A549 (cell line): ENCODE measurements around the gene TDRKH. TPM values are rescaled to one million over a fixed set of nuclear protein-coding genes. Genes with fewer than 3 reads are reported as not detected.

ENCODE experiments used
- ATAC-seq, 2 experiments: fragments of 200-7000 bp in 1 of 2; fragments of >200 bp in 1 of 2; cut with Nextera tagmentation in 1 of 2; cut with Tn5 transposase in 1 of 2; 3 replicates each; pipeline versions ENCODE4 v1.8.0 to v1.9.1; 2018 to 2020; ENCODE audit warnings: mild to moderate bottlenecking in 1 of 2, moderate library complexity in 1 of 2
- CTCF ChIA-PET: fragments of 300-600 bp; sonication (Branson Sonifier 250); formaldehyde crosslinking; extraction: SDS; loops from one replicate; lab custom pipeline; 2021; ENCODE audit warnings: antibody characterized with exemption, inconsistent platforms; lab: Yijun Ruan, JAX
- POLR2A ChIA-PET: fragments of 350-600 bp; formaldehyde crosslinking; extraction: SDS; loops from one replicate; lab custom pipeline; 2021; ENCODE audit warnings: antibody characterized with exemption, inconsistent platforms; lab: Yijun Ruan, JAX
- DNase-seq, 2 experiments: peaks; one replicate each; pipeline versions ENCODE4 v3.0.0 to v3.0.0-alpha.2; 2011 to 2016; ENCODE audit warnings: low read depth in 1 of 2, low spot score in 1 of 2
- FAIRE-seq: peaks from 2 replicates; lab custom pipeline; 2011; peaks lifted over from hg19 to GRCh38; lab: Jason Lieb, UNC
- H3K27ac ChIP-seq, 2 experiments: fragments of >200 bp; sonication (Bioruptor Twin); formaldehyde crosslinking; 3 replicates each; pipeline ENCODE4 v1.5.1; 2016 to 2017
- H3K4me1 ChIP-seq: fragments of >200 bp; sonication (Bioruptor Twin); formaldehyde crosslinking; 3 replicates; pipeline ENCODE4 v1.6.1; 2016
- H3K4me2 ChIP-seq: fragments of >200 bp; sonication (Bioruptor Twin); formaldehyde crosslinking; 3 replicates; pipeline ENCODE4 v1.6.1; 2016
- H3K4me3 ChIP-seq: fragments of >200 bp; sonication (Bioruptor Twin); formaldehyde crosslinking; 3 replicates; pipeline ENCODE4 v1.5.1; 2016
- H3K9me3 ChIP-seq: fragments of >200 bp; sonication (Bioruptor Twin); formaldehyde crosslinking; 3 replicates; pipeline ENCODE4 v1.6.1; 2016
- BHLHE40 ChIP-seq: IDR thresholded peaks from 2 replicates; pipeline ENCODE4 v1.6.1; 2012; ENCODE audit warnings: low read depth, low read length, inconsistent platforms
- CBX2 ChIP-seq: fragments of 200-600 bp; sonication (generic); IDR thresholded peaks from 2 replicates; pipeline ENCODE4 v1.6.1; 2016; ENCODE audit warnings: low read depth, mild to moderate bottlenecking, borderline replicate concordance
- CHD2 ChIP-seq: fragments of 150-350 bp; IDR thresholded peaks from 2 replicates; pipeline ENCODE4 v1.6.1; 2014; ENCODE audit warnings: low read length; ENCODE audit not compliant: partially characterized antibody
- FOXS1 ChIP-seq: fragments of 250-450 bp; sonication (Bioruptor Pico); IDR thresholded peaks from 2 replicates; pipeline ENCODE4 v1.5.0; 2020; ENCODE audit warnings: mild to moderate bottlenecking, moderate library complexity
- HEYL ChIP-seq: fragments of 250-450 bp; sonication (Bioruptor Pico); IDR thresholded peaks from 2 replicates; pipeline ENCODE4 v1.8.0; 2021; ENCODE audit warnings: mild to moderate bottlenecking, moderate library complexity
- HOXB13 ChIP-seq: fragments of 250-450 bp; sonication (Bioruptor Pico); IDR thresholded peaks from 2 replicates; pipeline ENCODE4 v1.5.0; 2020; ENCODE audit warnings: low read depth, mild to moderate bottlenecking, moderate library complexity
- HOXB5 ChIP-seq: fragments of 250-450 bp; sonication (Bioruptor Pico); IDR thresholded peaks from 2 replicates; pipeline ENCODE4 v1.5.0; 2020; ENCODE audit warnings: mild to moderate bottlenecking, moderate library complexity
- JUN ChIP-seq, 2 experiments: fragments of >200 bp; sonication (Bioruptor Twin); formaldehyde crosslinking; IDR thresholded peaks; 2 replicates in 1 of 2; 3 replicates in 1 of 2; pipeline ENCODE4 v1.6.1; 2016 to 2017
- KDM5A ChIP-seq: fragments of 200-600 bp; sonication (generic); IDR thresholded peaks from 2 replicates; pipeline ENCODE4 v1.6.1; 2016; ENCODE audit warnings: antibody characterized with exemption, mild to moderate bottlenecking
- NPAS2 ChIP-seq: fragments of 250-450 bp; sonication (Bioruptor Pico); IDR thresholded peaks from 2 replicates; pipeline ENCODE4 v1.8.0; 2022; ENCODE audit warnings: mild to moderate bottlenecking, moderate library complexity, borderline replicate concordance
- PHF8 ChIP-seq: fragments of 200-600 bp; sonication (generic); IDR thresholded peaks from 2 replicates; pipeline ENCODE4 v1.6.1; 2016; ENCODE audit warnings: low read depth, mild to moderate bottlenecking, antibody characterized with exemption, moderate library complexity, borderline replicate concordance
- POLR2A ChIP-seq: IDR thresholded peaks from 2 replicates; pipeline ENCODE4 v1.6.1; 2012; ENCODE audit warnings: mild to moderate bottlenecking, low read length
- RAD21 ChIP-seq, 2 experiments: fragments of >200 bp in 1 of 2; sonication (Bioruptor Twin) in 1 of 2; formaldehyde crosslinking in 1 of 2; IDR thresholded peaks in 1 of 2; conservative IDR thresholded peaks in 1 of 2; 2 replicates in 1 of 2; 3 replicates in 1 of 2; pipeline ENCODE4 v1.6.1; 2012 to 2018; ENCODE audit warnings: inconsistent platforms in 1 of 2
- RARB ChIP-seq: fragments of 250-450 bp; sonication (Bioruptor Pico); IDR thresholded peaks from 2 replicates; pipeline ENCODE4 v1.8.0; 2021; ENCODE audit warnings: mild to moderate bottlenecking, moderate library complexity
- SMC3 ChIP-seq: fragments of >200 bp; sonication (Bioruptor Twin); formaldehyde crosslinking; IDR thresholded peaks from 3 replicates; pipeline ENCODE4 v1.6.1; 2018; ENCODE audit warnings: inconsistent platforms
- SREBF2 ChIP-seq: fragments of 450-650 bp; IDR thresholded peaks from 2 replicates; pipeline ENCODE4 v1.6.1; 2014; ENCODE audit warnings: mild to moderate bottlenecking, moderate library complexity
- TFCP2L1 ChIP-seq: fragments of 250-450 bp; sonication (Bioruptor Pico); IDR thresholded peaks from 2 replicates; pipeline ENCODE4 v1.5.0; 2021; ENCODE audit warnings: mild to moderate bottlenecking
- TP53 ChIP-seq: fragments of 250-450 bp; sonication (Bioruptor Pico); IDR thresholded peaks from 2 replicates; pipeline ENCODE4 v1.5.0; 2021; ENCODE audit warnings: mild to moderate bottlenecking, moderate library complexity
- ZFP36 ChIP-seq: fragments of 450-650 bp; IDR thresholded peaks from 2 replicates; pipeline ENCODE4 v1.6.1; 2014; ENCODE audit warnings: borderline replicate concordance; ENCODE audit not compliant: partially characterized antibody
- ZSCAN20 ChIP-seq: fragments of 250-450 bp; sonication (Bioruptor Pico); IDR thresholded peaks from 2 replicates; pipeline ENCODE4 v1.8.0; 2022; ENCODE audit warnings: mild to moderate bottlenecking, moderate library complexity
- WGBS: methylation state at CpG from one replicate; pipeline ENCODE4 v1.1.6; 2017; ENCODE audit errors: missing lambda C conversion rate; 5-methylcytosine and 5-hydroxymethylcytosine counted together
- polyA minus RNA-seq: library from RNA; depleted of rRNA, polyadenylated mRNA; stranded (reverse); fragments of >200 nt; gene quantifications from 2 replicates; pipeline ENCODE4 v1.2.3, GENCODE V29; 2011; rRNA and poly(A)+ RNA removed
- polyA plus RNA-seq, 4 experiments: library from polyadenylated mRNA; depleted of rRNA in 3 of 4; stranded (reverse); fragments of >200 nt; fragmentation: RNase III in 1 of 4; extraction: RNeasy Plus Mini Kit Qiagen cat#74134 plus additional on column Dnase treatment in 1 of 4; gene quantifications; 2 replicates in 3 of 4; 3 replicates in 1 of 4; pipeline ENCODE4 v1.2.3, GENCODE V29; 2011 to 2017
- TF ChIP-seq, protein P1 (sequence below): IDR thresholded peaks from 2 replicates; pipeline ENCODE4 v1.6.1; 2012
- TF ChIP-seq, protein P2 (sequence below): fragments of 250-450 bp; sonication (Bioruptor Pico); IDR thresholded peaks from 2 replicates; pipeline ENCODE4 v1.5.0; 2020; ENCODE audit warnings: low read depth, mild to moderate bottlenecking, moderate library complexity
- TF ChIP-seq, protein P3 (sequence below): IDR thresholded peaks from 2 replicates; pipeline ENCODE4 v1.6.1; 2012
- TF ChIP-seq, protein P4 (sequence below): IDR thresholded peaks from 2 replicates; pipeline ENCODE4 v1.6.1; 2012; ENCODE audit warnings: low read depth, borderline replicate concordance
- TF ChIP-seq, protein P5 (sequence below): fragments of >200 bp; sonication (Bioruptor Twin); formaldehyde crosslinking; IDR thresholded peaks from 3 replicates; pipeline ENCODE4 v1.5.1; 2016
- TF ChIP-seq, protein P6 (sequence below): fragments of >200 bp; sonication (Bioruptor Twin); formaldehyde crosslinking; IDR thresholded peaks from 2 replicates; pipeline ENCODE4 v1.6.1; 2016

TDRKH gene, protein sequence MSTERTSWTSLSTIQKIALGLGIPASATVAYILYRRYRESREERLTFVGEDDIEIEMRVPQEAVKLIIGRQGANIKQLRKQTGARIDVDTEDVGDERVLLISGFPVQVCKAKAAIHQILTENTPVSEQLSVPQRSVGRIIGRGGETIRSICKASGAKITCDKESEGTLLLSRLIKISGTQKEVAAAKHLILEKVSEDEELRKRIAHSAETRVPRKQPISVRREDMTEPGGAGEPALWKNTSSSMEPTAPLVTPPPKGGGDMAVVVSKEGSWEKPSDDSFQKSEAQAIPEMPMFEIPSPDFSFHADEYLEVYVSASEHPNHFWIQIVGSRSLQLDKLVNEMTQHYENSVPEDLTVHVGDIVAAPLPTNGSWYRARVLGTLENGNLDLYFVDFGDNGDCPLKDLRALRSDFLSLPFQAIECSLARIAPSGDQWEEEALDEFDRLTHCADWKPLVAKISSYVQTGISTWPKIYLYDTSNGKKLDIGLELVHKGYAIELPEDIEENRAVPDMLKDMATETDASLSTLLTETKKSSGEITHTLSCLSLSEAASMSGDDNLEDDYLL
- polyA plus RNA-seq (2011; rRNA removed) (7.7 and 10.2 TPM in 2 replicates), polyA plus RNA-seq (2017; fragmentation: RNase III; extraction: RNeasy Plus Mini Kit Qiagen cat#74134 plus additional on column Dnase treatment) (7.9 to 8.8 TPM (median 8.4 TPM) in 3 replicates), polyA minus RNA-seq (5.5 and 5.7 TPM in 2 replicates)
- 3.7 and 4.7 TPM in 2 replicates for polyA plus RNA-seq (2012; cell fraction: cytosol; rRNA removed)
- 2.6 and 4.3 TPM in 2 replicates for polyA plus RNA-seq (2012; cell fraction: nucleus; rRNA removed)

DNA sequence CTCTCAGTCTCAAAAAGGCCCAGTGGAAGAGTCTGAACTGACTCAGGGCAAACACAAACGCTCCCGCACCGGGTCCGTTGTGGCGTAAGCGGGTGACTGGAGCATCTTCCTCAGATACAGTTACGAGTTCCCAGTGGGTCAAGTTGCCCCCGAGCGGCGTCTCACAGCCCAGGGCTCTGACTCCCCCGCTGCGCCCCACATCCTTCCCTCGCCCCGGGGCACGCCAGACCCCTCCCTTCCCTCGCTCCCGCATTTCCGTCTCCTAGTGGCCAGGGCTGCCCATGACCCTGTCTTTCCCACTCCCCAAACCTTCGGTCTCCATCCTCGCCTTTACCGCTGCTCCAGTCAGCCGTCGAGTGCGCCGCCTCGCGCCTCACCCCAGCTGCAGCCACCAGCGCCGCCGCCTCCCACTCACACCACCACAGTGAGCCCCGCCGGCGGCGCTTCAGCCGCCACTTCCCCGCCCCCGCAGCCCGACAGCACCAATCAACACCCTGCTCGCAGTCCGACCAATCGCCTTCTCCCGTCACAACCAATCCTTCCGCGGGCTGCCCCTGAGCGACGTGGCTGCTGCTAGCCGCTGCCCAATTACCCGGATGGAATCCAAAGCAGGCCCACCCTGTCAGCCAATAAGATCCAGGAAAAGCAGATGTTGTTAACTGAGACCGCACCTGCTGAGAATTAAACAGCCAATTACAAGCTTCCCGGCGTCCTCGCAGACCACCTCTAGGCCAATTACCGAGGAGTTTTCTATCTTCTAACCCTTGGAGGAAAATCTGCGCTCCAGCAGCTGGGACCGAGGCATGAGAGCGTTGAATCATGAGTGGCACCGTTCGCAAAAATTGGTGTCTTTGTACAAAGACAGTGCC is at the start of gene TDRKH:
Gene TDRKH, minus strand, starts transcription at position 430 of the 869 bp plus-strand sequence. CDS start 7,478 bp downstream, outside the sequence.
- FAIRE-seq = peak; percentile 91
- WGBS = 2% methylated on average over 34 of the region's 58 CpGs
- CTCF ChIA-PET = interaction anchor here (0.6 to 2.1 kb wide), 6 partner anchors 11 to 362 kb away, joined by 3 to 6 read pairs (median 4); partner anchors contain the start of gene MRPL9

More for the DNA sequence above, at the start of gene TDRKH:
- Histone ChIP-seq H3K9me3 (no peaks in the 10 kb centered on the region), H3K4me3 (peak within 1 kb of the TSS; percentile 90), H3K27ac (peak within 1 kb of the TSS; percentile 67 to 84), H3K4me1 (0 out of 3 replicates have a peak, but pooled peaks cover 4% of the 10 kb centered on the region), H3K4me2 (peak within 1 kb of the TSS; percentile 95)
- TF ChIP-seq FOXS1 = peak; percentile 92
- no peak for TF ChIP-seq CBX2
- peak; percentile 44 for TF ChIP-seq PHF8
- 0 out of 5 replicates have a peak, but pooled peaks of 1 of the 2 experiments have one; percentile 9 for TF ChIP-seq RAD21 (conservative IDR thresholded peaks at IDR 0.05 in 1 of 2, IDR thresholded peaks at IDR 0.05 in 1 of 2)
- TF ChIP-seq, protein P1, sequence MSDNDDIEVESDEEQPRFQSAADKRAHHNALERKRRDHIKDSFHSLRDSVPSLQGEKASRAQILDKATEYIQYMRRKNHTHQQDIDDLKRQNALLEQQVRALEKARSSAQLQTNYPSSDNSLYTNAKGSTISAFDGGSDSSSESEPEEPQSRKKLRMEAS = peak; percentile 95
- TF ChIP-seq RARB (CRISPR knock-in tag) = no peak
- peak; percentile 22; the same call in 1 of the 2 replicates for TF ChIP-seq TP53 (CRISPR knock-in tag)
- TF ChIP-seq, protein P2, sequence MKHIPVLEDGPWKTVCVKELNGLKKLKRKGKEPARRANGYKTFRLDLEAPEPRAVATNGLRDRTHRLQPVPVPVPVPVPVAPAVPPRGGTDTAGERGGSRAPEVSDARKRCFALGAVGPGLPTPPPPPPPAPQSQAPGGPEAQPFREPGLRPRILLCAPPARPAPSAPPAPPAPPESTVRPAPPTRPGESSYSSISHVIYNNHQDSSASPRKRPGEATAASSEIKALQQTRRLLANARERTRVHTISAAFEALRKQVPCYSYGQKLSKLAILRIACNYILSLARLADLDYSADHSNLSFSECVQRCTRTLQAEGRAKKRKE = peak; percentile 90; the same call in 1 of the 2 replicates
- peak; percentile 87; the same call in 1 of the 2 replicates for TF ChIP-seq ZSCAN20
- peak; percentile 75 for TF ChIP-seq POLR2A
- 0 out of 5 replicates have a peak, but pooled peaks have one; percentile 19 to 23 for TF ChIP-seq JUN (IDR thresholded peaks at IDR 0.05)
- TF ChIP-seq, protein P3, sequence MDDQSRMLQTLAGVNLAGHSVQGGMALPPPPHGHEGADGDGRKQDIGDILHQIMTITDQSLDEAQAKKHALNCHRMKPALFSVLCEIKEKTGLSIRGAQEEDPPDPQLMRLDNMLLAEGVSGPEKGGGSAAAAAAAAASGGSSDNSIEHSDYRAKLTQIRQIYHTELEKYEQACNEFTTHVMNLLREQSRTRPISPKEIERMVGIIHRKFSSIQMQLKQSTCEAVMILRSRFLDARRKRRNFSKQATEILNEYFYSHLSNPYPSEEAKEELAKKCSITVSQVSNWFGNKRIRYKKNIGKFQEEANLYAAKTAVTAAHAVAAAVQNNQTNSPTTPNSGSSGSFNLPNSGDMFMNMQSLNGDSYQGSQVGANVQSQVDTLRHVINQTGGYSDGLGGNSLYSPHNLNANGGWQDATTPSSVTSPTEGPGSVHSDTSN = peak; percentile 100
- TF ChIP-seq, protein P4, sequence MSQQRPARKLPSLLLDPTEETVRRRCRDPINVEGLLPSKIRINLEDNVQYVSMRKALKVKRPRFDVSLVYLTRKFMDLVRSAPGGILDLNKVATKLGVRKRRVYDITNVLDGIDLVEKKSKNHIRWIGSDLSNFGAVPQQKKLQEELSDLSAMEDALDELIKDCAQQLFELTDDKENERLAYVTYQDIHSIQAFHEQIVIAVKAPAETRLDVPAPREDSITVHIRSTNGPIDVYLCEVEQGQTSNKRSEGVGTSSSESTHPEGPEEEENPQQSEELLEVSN = peak; percentile 97
- TF ChIP-seq, protein P5, sequence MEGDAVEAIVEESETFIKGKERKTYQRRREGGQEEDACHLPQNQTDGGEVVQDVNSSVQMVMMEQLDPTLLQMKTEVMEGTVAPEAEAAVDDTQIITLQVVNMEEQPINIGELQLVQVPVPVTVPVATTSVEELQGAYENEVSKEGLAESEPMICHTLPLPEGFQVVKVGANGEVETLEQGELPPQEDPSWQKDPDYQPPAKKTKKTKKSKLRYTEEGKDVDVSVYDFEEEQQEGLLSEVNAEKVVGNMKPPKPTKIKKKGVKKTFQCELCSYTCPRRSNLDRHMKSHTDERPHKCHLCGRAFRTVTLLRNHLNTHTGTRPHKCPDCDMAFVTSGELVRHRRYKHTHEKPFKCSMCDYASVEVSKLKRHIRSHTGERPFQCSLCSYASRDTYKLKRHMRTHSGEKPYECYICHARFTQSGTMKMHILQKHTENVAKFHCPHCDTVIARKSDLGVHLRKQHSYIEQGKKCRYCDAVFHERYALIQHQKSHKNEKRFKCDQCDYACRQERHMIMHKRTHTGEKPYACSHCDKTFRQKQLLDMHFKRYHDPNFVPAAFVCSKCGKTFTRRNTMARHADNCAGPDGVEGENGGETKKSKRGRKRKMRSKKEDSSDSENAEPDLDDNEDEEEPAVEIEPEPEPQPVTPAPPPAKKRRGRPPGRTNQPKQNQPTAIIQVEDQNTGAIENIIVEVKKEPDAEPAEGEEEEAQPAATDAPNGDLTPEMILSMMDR = peak; percentile 11; the same call in 1 of the 3 replicates
- TF ChIP-seq KDM5A = no peak
- TF ChIP-seq, protein P6, sequence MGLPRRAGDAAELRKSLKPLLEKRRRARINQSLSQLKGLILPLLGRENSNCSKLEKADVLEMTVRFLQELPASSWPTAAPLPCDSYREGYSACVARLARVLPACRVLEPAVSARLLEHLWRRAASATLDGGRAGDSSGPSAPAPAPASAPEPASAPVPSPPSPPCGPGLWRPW = no peak
- peak; percentile 82 for TF ChIP-seq HOXB5 (CRISPR knock-in tag)
- peak; percentile 73 for TF ChIP-seq NPAS2 (CRISPR knock-in tag)
- TF ChIP-seq ZFP36 = no peak
- peak; percentile 90; the same call in 1 of the 2 replicates for TF ChIP-seq HOXB13 (CRISPR knock-in tag)
- TF ChIP-seq SREBF2 = no peak
- no peak for TF ChIP-seq BHLHE40
- TF ChIP-seq CHD2 = peak; percentile 8
- 0 out of 3 replicates have a peak, but pooled peaks have one; percentile 25 for TF ChIP-seq SMC3
- TF ChIP-seq TFCP2L1 (CRISPR knock-in tag) = no peak
- TF ChIP-seq HEYL (CRISPR knock-in tag) = peak; percentile 85; the same call in 1 of the 2 replicates
- DNase-seq (peak; percentile 99 to 100), ATAC-seq (peak; percentile 99)
- POLR2A ChIA-PET = interaction anchor here (1.0 kb wide), 1 partner anchor 12 kb away, joined by 3 read pairs; no protein-coding TSS in a partner anchor
